HEK293 (cell line): Measurements from ENCODE around the gene VWC2L.

Source experiments
- CTCF ChIA-PET: fragments of 350-600 bp; formaldehyde crosslinking; extraction: SDS; loops from one replicate; lab custom pipeline; 2021; ENCODE audit warnings: antibody characterized with exemption; lab: Yijun Ruan, JAX
- POLR2A ChIA-PET: fragments of 300-600 bp; formaldehyde crosslinking; extraction: SDS; loops from one replicate; lab custom pipeline; 2020; ENCODE audit warnings: antibody characterized with exemption, inconsistent platforms; lab: Yijun Ruan, JAX
- H3K27ac ChIP-seq: fragments of 200-500 bp; sonication (Bioruptor generic); 2 replicates; pipeline ENCODE4 v1.5.1; 2014; ENCODE audit warnings: low read depth, low read length, control low read depth, inconsistent platforms; ENCODE audit errors: extremely low read depth
- H3K36me3 ChIP-seq, 2 experiments: fragments of 200-500 bp in 1 of 2; sonication (Bioruptor generic) in 1 of 2; 1 replicate in 1 of 2; 2 replicates in 1 of 2; pipeline ENCODE4 v1.5.1; 2014 to 2017; ENCODE audit warnings: inconsistent platforms in 2 of 2, low read length in 2 of 2; ENCODE audit not compliant: control insufficient read depth in 2 of 2, insufficient read depth in 1 of 2
- H3K4me1 ChIP-seq: fragments of 200-500 bp; sonication (Bioruptor generic); 2 replicates; pipeline ENCODE4 v1.5.1; 2014; ENCODE audit warnings: mild to moderate bottlenecking, low read length, inconsistent platforms; ENCODE audit not compliant: control insufficient read depth, insufficient read depth
- H3K4me3 ChIP-seq: 2 replicates; pipeline ENCODE4 v1.5.1; 2011; ENCODE audit warnings: low read depth, mild to moderate bottlenecking, control low read depth, low read length, moderate library complexity
- H3K9me3 ChIP-seq: fragments of 200-500 bp; sonication (Bioruptor generic); 2 replicates; pipeline ENCODE4 v1.5.1; 2014; ENCODE audit warnings: low read depth, low read length, inconsistent platforms; ENCODE audit not compliant: control insufficient read depth, insufficient read depth
- EGR2 ChIP-seq: fragments of 450-650 bp; formaldehyde crosslinking; IDR thresholded peaks from 2 replicates; pipeline ENCODE4 v1.5.1; 2016; ENCODE audit warnings: low read depth, missing biosample characterization, missing genetic modification characterization
- ELK4 ChIP-seq: IDR thresholded peaks from 2 replicates; pipeline ENCODE4 v1.6.1; 2011; ENCODE audit warnings: mild to moderate bottlenecking, low read depth, low read length, borderline replicate concordance
- OVOL3 ChIP-seq: fragments of 450-650 bp; formaldehyde crosslinking; IDR thresholded peaks from 2 replicates; pipeline ENCODE4 v1.5.1; 2016; ENCODE audit warnings: missing biosample characterization, missing genetic modification characterization
- REPIN1 ChIP-seq: fragments of 450-650 bp; formaldehyde crosslinking; IDR thresholded peaks from 2 replicates; pipeline ENCODE4 v1.5.1; 2017; ENCODE audit warnings: missing biosample characterization, missing genetic modification characterization, low read depth
- TCF7L2 ChIP-seq: IDR thresholded peaks from 2 replicates; pipeline ENCODE4 v1.6.1; 2011; ENCODE audit warnings: low read depth, mild to moderate bottlenecking, inconsistent platforms, low read length, moderate library complexity, borderline replicate concordance
- YY1 ChIP-seq: fragments of 450-650 bp; formaldehyde crosslinking; IDR thresholded peaks from 2 replicates; pipeline ENCODE4 v1.5.1; 2018; ENCODE audit warnings: missing biosample characterization, missing genetic modification characterization
- ZBTB26 ChIP-seq: fragments of 450-650 bp; formaldehyde crosslinking; optimal IDR thresholded peaks from 2 replicates; pipeline ENCODE3; 2016; ENCODE audit warnings: missing biosample characterization, mild to moderate bottlenecking, missing genetic modification characterization
- ZEB2 ChIP-seq: fragments of 450-650 bp; formaldehyde crosslinking; IDR thresholded peaks from 2 replicates; pipeline ENCODE4 v1.5.1; 2016; ENCODE audit warnings: missing biosample characterization, missing genetic modification characterization
- ZNF121 ChIP-seq: fragments of 450-650 bp; formaldehyde crosslinking; IDR thresholded peaks from 2 replicates; pipeline ENCODE4 v1.5.1; 2016; ENCODE audit warnings: missing biosample characterization, missing genetic modification characterization
- ZNF202 ChIP-seq: fragments of 450-650 bp; formaldehyde crosslinking; IDR thresholded peaks from 2 replicates; pipeline ENCODE4 v1.5.1; 2016; ENCODE audit warnings: missing biosample characterization, missing genetic modification characterization, borderline replicate concordance
- ZNF223 ChIP-seq: fragments of 450-650 bp; formaldehyde crosslinking; IDR thresholded peaks from 2 replicates; pipeline ENCODE4 v1.5.1; 2016; ENCODE audit warnings: missing biosample characterization, missing genetic modification characterization
- ZNF24 ChIP-seq: fragments of 450-650 bp; formaldehyde crosslinking; IDR thresholded peaks from 2 replicates; pipeline ENCODE4 v1.5.1; 2016; ENCODE audit warnings: missing biosample characterization, missing genetic modification characterization
- ZNF280D ChIP-seq: fragments of 450-650 bp; formaldehyde crosslinking; IDR thresholded peaks from 2 replicates; pipeline ENCODE4 v1.5.1; 2016; ENCODE audit warnings: missing biosample characterization, missing genetic modification characterization
- ZNF521 ChIP-seq: fragments of 450-650 bp; formaldehyde crosslinking; IDR thresholded peaks from 2 replicates; pipeline ENCODE4 v1.5.1; 2017; ENCODE audit warnings: missing biosample characterization, mild to moderate bottlenecking, missing genetic modification characterization
- ZNF555 ChIP-seq: fragments of 450-650 bp; formaldehyde crosslinking; conservative IDR thresholded peaks from 2 replicates; pipeline ENCODE4 v1.5.1; 2017; ENCODE audit warnings: missing biosample characterization, mild to moderate bottlenecking, missing genetic modification characterization, inconsistent platforms
- ZNF585B ChIP-seq: fragments of 450-650 bp; formaldehyde crosslinking; IDR thresholded peaks from 2 replicates; pipeline ENCODE4 v1.5.1; 2016; ENCODE audit warnings: missing biosample characterization, missing genetic modification characterization
- ZNF629 ChIP-seq: fragments of 450-650 bp; formaldehyde crosslinking; IDR thresholded peaks from 2 replicates; pipeline ENCODE4 v1.5.1; 2017; ENCODE audit warnings: missing biosample characterization, missing genetic modification characterization
- ZNF660 ChIP-seq: fragments of 450-650 bp; IDR thresholded peaks from 2 replicates; pipeline ENCODE4 v1.5.1; 2018; ENCODE audit warnings: missing biosample characterization, mild to moderate bottlenecking, missing genetic modification characterization
- ZNF670 ChIP-seq: fragments of 450-650 bp; formaldehyde crosslinking; IDR thresholded peaks from 2 replicates; pipeline ENCODE4 v1.5.1; 2016; ENCODE audit warnings: missing biosample characterization, missing genetic modification characterization, low read depth
- TF ChIP-seq, protein P1 (sequence below): fragments of 450-650 bp; formaldehyde crosslinking; IDR thresholded peaks from 2 replicates; pipeline ENCODE4 v1.5.1; 2016; ENCODE audit warnings: missing biosample characterization, missing genetic modification characterization, low read depth

VWC2L gene

GRCh38 chr2:214401580-214401979 lies 9.3 kb upstream of the VWC2L start (continued):
- no peak for TF ChIP-seq REPIN1 (tag by site-specific recombination)
- no peak for TF ChIP-seq ZNF670 (tag by site-specific recombination)
- TF ChIP-seq, all 188 proteins: peak for 0

DNA sequence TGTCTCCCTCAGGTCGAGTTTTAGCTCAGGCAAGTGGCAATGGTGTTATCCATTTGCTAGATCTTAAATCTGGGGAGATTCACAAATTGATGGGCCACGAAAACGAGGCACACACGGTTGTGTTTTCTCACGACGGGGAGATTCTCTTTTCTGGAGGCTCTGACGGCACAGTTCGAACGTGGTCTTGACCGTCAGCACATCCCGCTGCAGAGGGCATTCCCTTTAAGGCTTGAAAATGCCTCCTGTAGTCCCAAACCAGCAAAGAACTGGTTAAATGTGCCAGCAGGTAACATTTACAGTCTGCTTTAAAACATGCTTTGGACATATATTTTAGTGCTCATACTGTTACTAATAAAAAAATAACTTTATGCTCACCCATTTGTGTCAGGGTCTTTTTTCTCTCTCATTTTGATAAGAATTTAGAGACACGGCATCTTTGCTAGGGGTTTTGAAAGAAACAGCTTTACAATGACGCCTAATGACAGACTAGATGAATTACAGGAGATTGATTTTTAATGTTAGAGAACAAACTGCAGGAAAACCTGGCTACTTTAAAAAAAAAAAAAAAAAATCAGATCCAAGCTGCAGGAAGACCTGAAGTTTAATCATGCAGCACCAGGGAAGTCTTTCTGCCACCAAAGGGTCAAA lies 602 bp upstream of the VWC2L start:
- ChIA-PET CTCF (interaction anchor here (0.6 to 1.1 kb wide), 2 partner anchors 35 to 130 kb away, joined by 3 read pairs; no protein-coding TSS in a partner anchor), POLR2A (no interaction called here)
- Histone ChIP-seq H3K4me3 (no peak overlapping the region), H3K9me3 (no peaks in the 10 kb centered on the region), H3K36me3 (no peaks in the 10 kb centered on the region), H3K27ac (no peak overlapping the region), H3K4me1 (no peaks in the 10 kb centered on the region)
- TF ChIP-seq TCF7L2 (no peak), EGR2 (tag by site-specific recombination) (no peak), ZEB2 (tag by site-specific recombination) (no peak), ZNF629 (tag by site-specific recombination) (no peak), ZNF24 (tag by site-specific recombination) (no peak), ZNF223 (no peak)

DNA sequence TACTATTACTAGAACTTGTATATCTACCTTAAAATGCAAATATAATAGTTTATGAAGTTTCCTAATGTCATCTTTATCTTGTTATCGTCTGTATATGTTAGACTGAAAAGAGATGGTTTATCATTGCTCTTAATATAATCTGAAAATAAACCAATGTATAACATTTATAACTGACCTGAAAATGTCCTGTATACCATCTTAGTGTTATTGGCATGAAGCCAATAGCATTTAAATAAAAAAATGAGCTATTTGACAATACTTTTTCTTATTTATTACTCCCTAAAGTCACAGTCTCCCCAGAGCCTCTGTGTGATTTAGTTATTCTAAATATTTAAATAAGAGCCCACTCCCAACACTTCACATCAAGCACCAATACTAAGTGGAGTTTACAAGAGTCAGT lies 1.8 kb downstream of the VWC2L start:
- Histone ChIP-seq H3K27ac (no peak overlapping the region), H3K4me1 (no peaks in the 10 kb centered on the region), H3K36me3 (no peaks in the 10 kb centered on the region), H3K4me3 (no peak overlapping the region), H3K9me3 (no peaks in the 10 kb centered on the region)
- CTCF ChIA-PET, result interaction anchor here (0.6 kb wide), 1 partner anchor 156 kb away, joined by 3 read pairs; no protein-coding TSS in a partner anchor
- POLR2A ChIA-PET, result no interaction called here
- TF ChIP-seq ZNF202, result no peak
- no peak for TF ChIP-seq ELK4
- no peak for TF ChIP-seq ZNF121 (tag by site-specific recombination)
- no peak for TF ChIP-seq ZNF585B (tag by site-specific recombination)
- no peak for TF ChIP-seq ZNF660 (tag by site-specific recombination)
- TF ChIP-seq YY1 (tag by site-specific recombination), result no peak
- no peak for TF ChIP-seq ZNF280D (tag by site-specific recombination)
- no peak for TF ChIP-seq OVOL3 (tag by site-specific recombination)
- TF ChIP-seq, protein P1, sequence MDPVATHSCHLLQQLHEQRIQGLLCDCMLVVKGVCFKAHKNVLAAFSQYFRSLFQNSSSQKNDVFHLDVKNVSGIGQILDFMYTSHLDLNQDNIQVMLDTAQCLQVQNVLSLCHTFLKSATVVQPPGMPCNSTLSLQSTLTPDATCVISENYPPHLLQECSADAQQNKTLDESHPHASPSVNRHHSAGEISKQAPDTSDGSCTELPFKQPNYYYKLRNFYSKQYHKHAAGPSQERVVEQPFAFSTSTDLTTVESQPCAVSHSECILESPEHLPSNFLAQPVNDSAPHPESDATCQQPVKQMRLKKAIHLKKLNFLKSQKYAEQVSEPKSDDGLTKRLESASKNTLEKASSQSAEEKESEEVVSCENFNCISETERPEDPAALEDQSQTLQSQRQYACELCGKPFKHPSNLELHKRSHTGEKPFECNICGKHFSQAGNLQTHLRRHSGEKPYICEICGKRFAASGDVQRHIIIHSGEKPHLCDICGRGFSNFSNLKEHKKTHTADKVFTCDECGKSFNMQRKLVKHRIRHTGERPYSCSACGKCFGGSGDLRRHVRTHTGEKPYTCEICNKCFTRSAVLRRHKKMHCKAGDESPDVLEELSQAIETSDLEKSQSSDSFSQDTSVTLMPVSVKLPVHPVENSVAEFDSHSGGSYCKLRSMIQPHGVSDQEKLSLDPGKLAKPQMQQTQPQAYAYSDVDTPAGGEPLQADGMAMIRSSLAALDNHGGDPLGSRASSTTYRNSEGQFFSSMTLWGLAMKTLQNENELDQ (tag by site-specific recombination), result no peak
- TF ChIP-seq ZNF555 (tag by site-specific recombination), result no peak
- TF ChIP-seq ZNF521 (tag by site-specific recombination), result no peak
- TF ChIP-seq ZBTB26, result no peak
